ENCODE data around the gene C20orf173. TPM values are rescaled to one million over a fixed set of nuclear protein-coding genes. Genes with fewer than 3 reads are reported as not detected.
A peak's percentile ranks its signal among the peaks of the same experiment; 100 is the strongest.

C20orf173 gene
- total and polyA plus RNA-seq, 7 donors: not detected

- DNase-seq: peak in 1 of 2 donors; percentile 18
- WGBS, 3 donors: 79 to 90% (median 79%) methylated on average over 8 to 10 of the region's 10 CpGs
- Histone ChIP-seq H3K9me3 (no peaks in the 10 kb centered on the region), H3K36me3 (ENCODE audit: insufficient read depth in 1 of 2, low read depth in 1 of 2) (peaks cover 0 to 12% of the 10 kb centered on the region in 2 donors), H3K4me3 (no peak overlapping the region), H3K27me3 (ENCODE audit: insufficient read depth in 3 of 3, low read length in 2 of 3) (no peaks in the 10 kb centered on the region), H3K27ac (no peak overlapping the region), H3K4me1 (no peaks in the 10 kb centered on the region)
- intact Hi-C loops (cut with DNase I): no loop called here
- no peak for ATAC-seq
- TF ChIP-seq, protein P1, sequence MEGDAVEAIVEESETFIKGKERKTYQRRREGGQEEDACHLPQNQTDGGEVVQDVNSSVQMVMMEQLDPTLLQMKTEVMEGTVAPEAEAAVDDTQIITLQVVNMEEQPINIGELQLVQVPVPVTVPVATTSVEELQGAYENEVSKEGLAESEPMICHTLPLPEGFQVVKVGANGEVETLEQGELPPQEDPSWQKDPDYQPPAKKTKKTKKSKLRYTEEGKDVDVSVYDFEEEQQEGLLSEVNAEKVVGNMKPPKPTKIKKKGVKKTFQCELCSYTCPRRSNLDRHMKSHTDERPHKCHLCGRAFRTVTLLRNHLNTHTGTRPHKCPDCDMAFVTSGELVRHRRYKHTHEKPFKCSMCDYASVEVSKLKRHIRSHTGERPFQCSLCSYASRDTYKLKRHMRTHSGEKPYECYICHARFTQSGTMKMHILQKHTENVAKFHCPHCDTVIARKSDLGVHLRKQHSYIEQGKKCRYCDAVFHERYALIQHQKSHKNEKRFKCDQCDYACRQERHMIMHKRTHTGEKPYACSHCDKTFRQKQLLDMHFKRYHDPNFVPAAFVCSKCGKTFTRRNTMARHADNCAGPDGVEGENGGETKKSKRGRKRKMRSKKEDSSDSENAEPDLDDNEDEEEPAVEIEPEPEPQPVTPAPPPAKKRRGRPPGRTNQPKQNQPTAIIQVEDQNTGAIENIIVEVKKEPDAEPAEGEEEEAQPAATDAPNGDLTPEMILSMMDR (IDR thresholded peaks at IDR 0.05): no peak
These were observed 33.2 kb upstream of the C20orf173 start for GRCh38 chr20:35562541-35563110.

DNA sequence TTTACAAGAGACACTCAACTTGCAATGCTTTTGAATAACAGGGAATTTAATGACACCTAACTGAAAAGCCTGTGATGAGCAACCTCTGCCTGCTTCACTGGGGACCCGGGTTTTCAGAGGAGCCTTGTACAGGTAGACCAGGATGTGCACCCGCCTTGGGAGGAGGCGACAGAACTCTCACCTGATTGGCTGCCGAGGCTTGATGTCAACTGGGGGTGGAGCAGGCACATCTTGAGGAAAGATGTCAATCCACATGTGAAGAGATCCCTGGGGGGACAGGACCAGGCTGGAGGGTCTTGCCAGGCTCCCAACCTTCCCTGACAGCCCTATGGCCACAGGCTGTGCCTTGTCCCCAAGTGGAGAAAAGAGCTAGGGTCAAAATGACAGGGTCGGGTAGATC lies 32.2 kb upstream of the C20orf173 start:
- Histone ChIP-seq H3K36me3 (ENCODE audit: insufficient read depth in 1 of 2, low read depth in 1 of 2) (peaks cover 0 to 21% of the 10 kb centered on the region in 2 donors), H3K4me3 (no peak overlapping the region), H3K9me3 (no peaks in the 10 kb centered on the region), H3K27ac (no peak overlapping the region), H3K27me3 (ENCODE audit: insufficient read depth in 3 of 3, low read length in 2 of 3) (no peaks in the 10 kb centered on the region), H3K4me1 (no peaks in the 10 kb centered on the region)
- 45 to 55% (median 47%) methylated on average over 5 of the region's 5 CpGs for WGBS, 3 donors
- TF ChIP-seq, protein P1 (IDR thresholded peaks at IDR 0.05): no peak
- peak in 1 of 2 donors; percentile 35 for DNase-seq
- ATAC-seq: no peak
- intact Hi-C loops (cut with DNase I): no loop called here

DNA sequence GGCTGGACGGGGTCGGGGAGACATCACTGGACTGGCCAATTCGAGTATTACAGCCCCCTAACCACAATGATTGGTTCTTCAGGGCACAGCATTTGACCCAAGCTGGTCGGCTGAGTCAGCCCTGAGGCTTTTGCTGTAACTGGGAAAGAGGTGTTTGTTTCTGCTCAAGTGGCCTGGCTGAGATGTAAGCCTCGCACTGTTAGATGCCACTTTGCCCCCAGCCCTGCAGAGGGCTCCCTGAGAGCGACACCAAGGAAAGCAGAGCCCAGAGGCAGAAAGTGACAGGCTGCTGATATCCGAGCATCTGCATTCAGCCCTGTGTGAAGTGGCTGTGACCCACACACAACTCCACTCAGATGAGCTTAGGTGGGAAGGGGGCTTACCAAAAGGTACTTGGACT lies 31.8 kb upstream of the C20orf173 start:
- Histone ChIP-seq H3K27ac (no peak overlapping the region), H3K27me3 (ENCODE audit: insufficient read depth in 3 of 3, low read length in 2 of 3) (no peaks in the 10 kb centered on the region), H3K4me1 (no peaks in the 10 kb centered on the region), H3K36me3 (ENCODE audit: insufficient read depth in 1 of 2, low read depth in 1 of 2) (peaks cover 0 to 25% of the 10 kb centered on the region in 2 donors), H3K9me3 (no peaks in the 10 kb centered on the region), H3K4me3 (no peak overlapping the region)
- TF ChIP-seq, protein P1 (IDR thresholded peaks at IDR 0.05): no peak
- peak in 1 of 2 donors; percentile 47 for DNase-seq
- intact Hi-C loops (cut with DNase I): no loop called here
- WGBS, 3 donors: 19 to 23% (median 22%) methylated on average over 7 of the region's 7 CpGs
- peak; percentile 39 to 70 (median 52) for ATAC-seq

DNA sequence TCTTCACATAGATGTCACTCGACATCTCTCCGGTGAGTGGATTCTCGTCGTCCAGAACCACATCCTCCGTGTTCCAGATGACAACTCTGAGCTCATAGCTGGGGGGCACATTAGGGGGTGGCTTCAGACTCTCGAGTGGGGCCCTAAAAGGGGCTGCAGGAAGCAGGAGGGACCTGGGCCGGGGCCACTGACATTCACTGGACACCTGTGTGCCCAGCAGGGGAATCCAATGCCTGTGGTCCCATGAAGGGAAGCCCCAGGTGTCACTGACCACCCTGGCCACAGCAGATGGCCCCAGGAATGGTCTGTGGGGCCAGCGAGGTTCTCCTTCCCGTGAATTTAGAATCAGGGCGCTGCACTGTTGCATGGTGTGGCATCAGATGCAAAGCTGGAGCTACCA lies 31.1 kb upstream of the C20orf173 start:
- TF ChIP-seq, protein P1 (IDR thresholded peaks at IDR 0.05): no peak
- H3K27ac ChIP-seq: no peak overlapping the region
- WGBS, 3 donors: 61 to 66% (median 64%) methylated on average over 10 of the region's 10 CpGs
- no peak for ATAC-seq
- intact Hi-C loops (cut with DNase I): no loop called here
- no peaks in the 10 kb centered on the region for H3K27me3 ChIP-seq (ENCODE audit: insufficient read depth in 3 of 3, low read length in 2 of 3)
- H3K4me3 ChIP-seq: no peak overlapping the region
- DNase-seq: peak in 1 of 2 donors; percentile 27
- no peaks in the 10 kb centered on the region for H3K4me1 ChIP-seq
- H3K9me3 ChIP-seq: no peaks in the 10 kb centered on the region
- peaks cover 0 to 32% of the 10 kb centered on the region in 2 donors for H3K36me3 ChIP-seq (ENCODE audit: insufficient read depth in 1 of 2, low read depth in 1 of 2)

GRCh38 chr20:35560105-35560511 lies 30.7 kb upstream of the C20orf173 start:
- intact Hi-C loops (cut with DNase I): no loop called here
- Histone ChIP-seq H3K4me1 (no peaks in the 10 kb centered on the region), H3K27me3 (ENCODE audit: insufficient read depth in 3 of 3, low read length in 2 of 3) (no peaks in the 10 kb centered on the region), H3K9me3 (no peaks in the 10 kb centered on the region), H3K4me3 (no peak overlapping the region), H3K36me3 (ENCODE audit: insufficient read depth in 1 of 2, low read depth in 1 of 2) (peaks cover 0 to 36% of the 10 kb centered on the region in 2 donors), H3K27ac (no peak overlapping the region)
- ATAC-seq (no peak), DNase-seq (peak in 1 of 2 donors; percentile 32)
- WGBS, 3 donors: 64 to 73% (median 65%) methylated on average over 18 of the region's 18 CpGs
- TF ChIP-seq, protein P1 (IDR thresholded peaks at IDR 0.05): no peak

All from psoas muscle (tissue), 8 donors.